ENCODE results near the gene MAPK4. TPM values are rescaled to one million over a fixed set of nuclear protein-coding genes. Genes with fewer than 3 reads are reported as not detected.

The MAPK4 gene
- total and polyA plus RNA-seq, 10 of the 15 experiments (the other 5 are each of a cell fraction or from before 2014, with no cell fraction given), result 0.03 to 0.11 (median 0.06) TPM; not detected in 4

- H3K9me3 ChIP-seq (replicated peaks; ENCODE audit: control insufficient read depth, insufficient read depth, low read length), result no peaks in the 10 kb centered on the region
- SMC1A ChIA-PET (ENCODE audit: uncharacterized antibody, unreplicated experiment), result no interaction called here
- no peaks in the 10 kb centered on the region for H3K4me1 ChIP-seq (ENCODE audit: control insufficient read depth, insufficient read depth, low read length)
- H2AFZ ChIP-seq (ENCODE audit: control insufficient read depth, low read depth, low read length), result no peak overlapping the region
- H3K27me3 ChIP-seq (replicated peaks in 1 of 2; ENCODE audit: control insufficient read depth in 2 of 2, insufficient read depth in 2 of 2, low read length in 1 of 2), result peaks cover 0 to 4% of the 10 kb centered on the region in 2 experiments; a peak in 2 of 4 replicates
- no TSS peak for BruUV-seq (replicated peaks)
- POLR2A ChIA-PET, result no interaction called here
- in situ Hi-C loops (cut with MboI) (no loop called here), intact Hi-C loops (cut with micrococcal nuclease; ENCODE audit: unreplicated experiment) (no loop called here)
- no peak overlapping the region for H3K4me2 ChIP-seq (ENCODE audit: control insufficient read depth, insufficient read depth)
- H3K9ac ChIP-seq (ENCODE audit: control insufficient read depth, insufficient read depth, low read length), result no peak overlapping the region
- H3K36me3 ChIP-seq (ENCODE audit: control insufficient read depth in 2 of 2, insufficient read depth in 2 of 2, low read length in 1 of 2), result no peaks in the 10 kb centered on the region
- no peaks in the 10 kb centered on the region for H4K20me1 ChIP-seq (ENCODE audit: control insufficient read depth, insufficient read depth)
- TF ChIP-seq ELK1 (IDR thresholded peaks at IDR 0.05; ENCODE audit: low read depth, low read length) (no peak), USF1 (IDR thresholded peaks at IDR 0.05; ENCODE audit: borderline replicate concordance, extremely low read length, insufficient read depth, low read depth, low read length) (no peak), BCLAF1 (IDR thresholded peaks at IDR 0.05) (no peak), EZH2 (IDR thresholded peaks at IDR 0.05; ENCODE audit: borderline replicate concordance, control insufficient read depth, low read depth, low read length) (no peak), ETV6 (conservative IDR thresholded peaks at IDR 0.05 in 1 of 2, IDR thresholded peaks at IDR 0.05 in 1 of 2; ENCODE audit: borderline replicate concordance in 1 of 2, low read depth in 1 of 2) (no peak), NFYA (IDR thresholded peaks at IDR 0.05; ENCODE audit: borderline replicate concordance, low read depth, low read length) (no peak), HDAC2 (IDR thresholded peaks at IDR 0.05) (no peak), NBN (IDR thresholded peaks at IDR 0.05) (no peak), SREBF2 (IDR thresholded peaks at IDR 0.05; ENCODE audit: low read length) (no peak), NR2C1 (IDR thresholded peaks at IDR 0.05) (no peak), ATF3 (IDR thresholded peaks at IDR 0.05; ENCODE audit: borderline replicate concordance, extremely low read depth, low read depth, low read length) (no peak)
- ATAC-seq (no peak), FAIRE-seq (no peak), DNase-seq (ENCODE audit: low read depth, low spot score) (no peak)
- CTCF ChIA-PET, result no interaction called here
- 7% methylated on average over 4 of the region's 4 CpGs for WGBS (ENCODE audit: insufficient coverage, insufficient replicate concordance, low lambda C conversion rate, missing lambda C conversion rate)
- H3K27ac ChIP-seq (ENCODE audit: control insufficient read depth, insufficient read depth), result no peak overlapping the region
- RAD21 ChIA-PET (ENCODE audit: unreplicated experiment), result no interaction called here
- no peak overlapping the region for H3K4me3 ChIP-seq
- no peaks in the 10 kb centered on the region for H3K79me2 ChIP-seq (ENCODE audit: control insufficient read depth, insufficient read depth, low read length)
Measured at GRCh38 chr18:50716902-50717301, 157.0 kb downstream of the MAPK4 start.

All from GM12878 (cell line).